Pulmonary artery endothelial cell (primary cell): ENCODE measurements around the gene DUSP9. TPM values are rescaled to one million over a fixed set of nuclear protein-coding genes. Genes with fewer than 3 reads are reported as not detected.
"Not testable (repeated sequence)": the region's sequence is repeated elsewhere in the genome, so short reads cannot be mapped to it uniquely, and the experiment has no call there.

Experiments
- DNase-seq: peaks from one replicate; pipeline ENCODE4 v3.0.0-alpha.2; 2011; ENCODE audit warnings: low read depth, low spot score
- total RNA-seq: library from RNA; depleted of rRNA; stranded (reverse); fragments of >200 nt; gene quantifications from 2 replicates; pipeline ENCODE4 v1.2.3, GENCODE V29; 2014

DUSP9 gene
- total RNA-seq, 1 donor from 2014 or later, result 0.26 TPM

DNA sequence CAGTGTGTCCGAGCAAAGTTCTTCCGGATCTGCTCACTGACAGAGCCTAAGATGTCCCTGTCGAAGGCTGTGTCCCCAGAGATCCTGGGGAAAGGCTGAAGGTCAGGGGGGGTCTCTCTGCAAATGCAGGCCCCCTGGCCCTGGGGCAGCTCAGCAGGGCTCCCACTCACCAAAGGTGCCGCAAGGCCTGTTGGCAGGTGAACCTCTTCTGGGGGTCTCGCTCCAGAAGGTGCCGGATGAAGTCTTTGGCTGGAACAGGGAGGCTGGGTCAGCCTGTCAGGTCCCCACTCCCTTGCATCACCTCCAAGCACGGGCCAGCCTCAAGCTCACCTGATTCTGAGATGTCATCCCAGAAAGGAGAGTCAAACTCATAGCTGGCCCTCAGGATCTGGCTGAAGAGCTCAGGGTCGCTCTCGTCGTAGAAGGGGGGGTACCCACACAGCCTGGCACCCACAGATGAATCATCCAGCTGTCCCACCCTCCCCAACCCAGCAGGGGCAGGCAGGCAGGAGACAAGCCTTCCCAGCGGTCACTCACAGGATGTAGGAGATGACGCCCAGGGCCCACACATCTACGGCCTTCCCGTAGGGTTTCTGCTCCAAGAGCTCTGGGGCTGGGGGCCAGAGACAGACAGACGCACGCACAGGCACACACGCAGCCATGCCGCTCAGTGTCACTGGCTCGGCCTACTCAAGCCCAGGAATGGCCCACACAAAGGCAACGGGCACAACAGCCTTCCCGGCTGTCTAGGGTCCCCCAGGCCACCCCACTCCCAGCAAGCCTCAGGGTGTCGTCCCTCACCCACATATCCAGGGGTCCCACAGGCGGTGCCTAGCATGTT lies 24.0 kb downstream of the DUSP9 start:
- no peak for DNase-seq

GRCh38 chrX:153671589-153672530 lies 24.9 kb downstream of the DUSP9 start:
- no peak for DNase-seq

DNA sequence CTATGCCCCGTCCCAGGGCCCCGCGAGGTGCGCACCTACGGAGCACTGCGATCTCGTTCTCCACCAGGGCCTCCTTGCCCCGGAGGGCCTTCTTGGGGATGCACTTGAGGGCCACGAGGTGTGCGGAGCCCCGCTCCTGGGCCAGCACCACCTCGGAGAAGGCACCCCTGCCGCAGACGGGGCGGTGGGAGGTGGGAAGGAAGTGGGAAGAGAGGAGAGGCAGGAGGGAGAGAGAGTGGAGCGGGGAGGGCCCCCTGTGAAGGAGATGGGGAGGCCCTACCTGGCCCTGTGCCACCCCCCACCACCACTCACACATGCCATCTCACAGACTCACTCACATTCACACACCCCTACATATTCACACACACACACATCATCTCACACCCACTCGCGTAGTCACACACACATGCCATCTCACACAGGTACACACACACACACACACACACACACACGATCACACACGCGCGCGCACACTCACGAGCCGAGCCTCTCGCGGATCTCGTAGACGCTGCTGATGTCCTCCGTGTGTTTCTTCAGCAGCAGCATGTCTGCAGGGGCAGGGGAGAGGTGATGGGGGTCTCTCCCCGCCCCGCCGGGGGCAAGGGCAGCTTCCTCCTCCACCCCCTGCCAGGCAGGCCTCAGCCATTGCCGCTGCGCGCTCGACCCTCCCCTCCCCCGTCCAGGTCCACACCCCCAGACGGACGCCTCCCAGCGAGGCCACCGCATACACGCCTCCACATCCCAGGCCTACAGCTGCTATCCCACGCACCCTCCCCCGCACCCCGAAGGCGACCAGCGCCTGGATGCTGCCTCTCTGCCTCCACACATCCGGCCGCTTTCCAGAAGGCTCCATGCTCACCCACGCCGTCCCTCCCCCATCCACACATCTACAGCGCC lies 25.8 kb downstream of the DUSP9 start:
- DNase-seq, result no peak

GRCh38 chrX:153673428-153674218 lies 26.6 kb downstream of the DUSP9 start, which contains the start of gene PNCK:
Gene PNCK (minus strand): TSS chrX:153673813. CDS start chrX:153673076, 737 bp downstream.
- DNase-seq, result no peak

DNA sequence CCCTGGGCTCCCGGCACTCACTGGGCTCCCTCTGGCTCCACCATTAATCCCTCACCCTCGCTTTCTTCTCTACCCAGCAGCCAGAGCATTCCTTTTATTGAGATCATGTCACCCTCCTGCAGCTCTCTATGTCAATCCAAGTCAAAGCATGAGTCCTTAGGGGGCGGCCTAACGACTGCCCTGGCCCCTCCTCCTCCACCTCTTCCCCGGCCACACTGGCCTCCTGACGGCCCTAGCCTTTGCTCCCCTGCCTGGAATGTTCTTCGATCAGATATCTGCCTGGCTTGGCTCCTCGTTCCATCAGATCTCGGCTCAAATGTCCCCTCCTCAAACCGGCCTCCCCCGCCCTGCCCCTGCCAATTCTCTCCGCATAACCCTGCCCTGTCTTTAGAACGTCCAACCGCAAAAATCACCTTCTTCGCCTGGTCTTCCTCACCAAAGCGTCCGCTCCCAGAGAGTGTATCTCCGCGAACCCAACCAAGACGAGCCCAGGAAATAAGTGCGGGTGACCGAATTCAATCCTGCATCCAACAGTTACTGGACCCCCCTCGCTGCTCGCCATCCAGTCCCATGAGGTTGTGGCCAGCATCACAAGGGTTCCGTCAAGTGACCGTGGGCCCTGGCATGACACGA lies 27.3 kb downstream of the DUSP9 start:
- DNase-seq, result no peak

DNA sequence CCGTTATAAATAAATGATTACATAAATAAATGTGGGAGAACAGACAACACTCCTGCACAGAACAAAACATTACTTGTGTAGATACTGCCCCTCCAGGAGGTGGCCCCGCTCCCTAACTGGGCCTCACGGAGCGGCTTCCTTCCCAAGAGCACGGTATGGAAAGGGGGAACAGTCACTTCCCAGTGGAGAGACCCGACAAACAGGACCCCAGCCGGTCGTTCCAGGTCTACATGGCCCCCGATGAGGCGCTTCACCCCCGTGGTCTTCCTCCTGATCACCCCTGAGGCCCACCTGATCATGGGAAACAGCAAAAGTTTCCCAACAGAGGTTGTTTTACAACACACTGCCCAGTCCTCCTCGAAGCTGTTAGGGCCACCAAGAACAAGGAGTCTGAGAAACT lies 34.2 kb downstream of the DUSP9 start:
- no peak for DNase-seq

DNA sequence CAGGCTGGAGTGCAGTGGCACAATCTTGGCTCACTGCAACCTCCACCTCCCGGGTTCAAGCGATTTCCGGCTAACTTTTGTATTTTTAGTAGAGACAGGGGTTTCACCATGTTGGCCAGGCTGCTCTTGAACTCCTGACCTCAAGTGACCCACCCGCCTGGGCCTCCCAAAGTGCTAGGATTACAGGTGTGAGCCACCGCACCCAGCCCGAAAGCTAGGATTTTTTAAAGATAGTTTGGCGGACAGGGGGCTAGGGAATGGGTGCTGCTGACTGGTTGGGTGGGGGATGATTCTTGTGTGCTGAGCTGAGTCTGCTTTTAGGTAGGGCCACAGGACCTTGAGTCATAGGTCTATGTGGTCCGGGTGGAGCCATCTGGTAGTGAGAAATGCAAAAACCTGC lies 36.5 kb downstream of the DUSP9 start:
- DNase-seq, result not testable (repeated sequence)

- DNase-seq, result no peak
Observed at GRCh38 chrX:153684467-153685155, 37.6 kb downstream of the DUSP9 start.

- no peak for DNase-seq
Observed at GRCh38 chrX:153685156-153685536, 38.1 kb downstream of the DUSP9 start.

- DNase-seq, result no peak
Observed at GRCh38 chrX:153685751-153686696, 39.0 kb downstream of the DUSP9 start.

DNA sequence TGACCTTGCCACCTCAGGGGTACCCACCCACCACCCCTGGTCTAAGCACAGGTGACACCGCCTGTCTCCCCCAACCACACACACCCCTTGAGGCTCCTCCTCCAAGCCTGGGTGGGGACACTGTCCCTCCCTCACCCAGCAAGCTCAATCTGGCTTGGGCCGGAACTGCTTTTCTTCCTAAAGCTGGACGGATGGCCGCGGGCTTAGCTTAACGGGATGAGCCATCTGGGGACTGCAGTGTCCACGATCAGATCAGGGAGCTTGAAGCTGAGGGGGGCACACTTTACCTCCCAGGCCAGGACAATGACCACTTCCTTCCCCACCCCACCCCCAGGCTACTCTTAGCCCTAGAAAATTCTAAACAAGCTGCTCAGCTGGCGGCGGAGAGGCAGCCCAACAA lies 39.7 kb downstream of the DUSP9 start:
- no peak for DNase-seq

- DNase-seq, result no peak
Observed at GRCh38 chrX:153687121-153688039, 40.4 kb downstream of the DUSP9 start, which contains the start of gene SLC6A8. Gene SLC6A8 (plus strand): TSS chrX:153687926. CDS start chrX:153688575, 649 bp downstream.

GRCh38 chrX:153688071-153688470 lies 41.1 kb downstream of the DUSP9 start:
- no peak for DNase-seq

- DNase-seq, result no peak
Observed at GRCh38 chrX:153688506-153688905, 41.5 kb downstream of the DUSP9 start.

- no peak for DNase-seq
Observed at GRCh38 chrX:153688911-153689590, 42.0 kb downstream of the DUSP9 start.
